B cell (primary cell): ENCODE measurements around the gene TRIM61. TPM values are rescaled to one million over a fixed set of nuclear protein-coding genes. Genes with fewer than 3 reads are reported as not detected.

Experiments used
- ATAC-seq: fragments of 200-7000 bp; cut with Tn5 transposase; one replicate; pipeline ENCODE4 v1.10.0; 2021; ENCODE audit warnings: low read depth, mild to moderate bottlenecking, moderate number of reproducible peaks, moderate library complexity
- CTCF ChIA-PET: fragments of 350-600 bp; sonication (Branson Sonifier 250); formaldehyde crosslinking; loops from one replicate; lab custom pipeline; 2021; ENCODE audit warnings: antibody characterized with exemption, inconsistent platforms; lab: Charles Lee
- POLR2A ChIA-PET: fragments of 350-600 bp; sonication (Branson Sonifier 250); formaldehyde crosslinking; loops from one replicate; lab custom pipeline; 2021; ENCODE audit warnings: antibody characterized with exemption; lab: Charles Lee
- DNase-seq: peaks from one replicate; pipeline ENCODE4 v3.0.0; 2013
- H2AFZ ChIP-seq: 2 replicates; pipeline ENCODE4 v1.6.1; 2012; ENCODE audit warnings: mild to moderate bottlenecking, low read depth, low read length; ENCODE audit not compliant: insufficient read depth, poor library complexity, severe bottlenecking
- H3K27ac ChIP-seq, 2 donors: 1 replicate in 1 of 2; 2 replicates in 1 of 2; pipeline ENCODE4 v1.5.1; 2012 to 2013; ENCODE audit warnings: low read length in 2 of 2, mild to moderate bottlenecking in 2 of 2, moderate library complexity in 1 of 2
- H3K27me3 ChIP-seq, 4 experiments: fragments of 200-600 bp in 1 of 4; sonication (generic) in 1 of 4; replicated peaks in 1 of 4; 1 replicate in 2 of 4; 2 replicates in 2 of 4; pipeline versions ENCODE4 v1.6.1 to v1.7.0; 2013 to 2016; ENCODE audit warnings: low read length in 3 of 4, mild to moderate bottlenecking in 2 of 4, mixed read lengths in 1 of 4, moderate library complexity in 1 of 4; ENCODE audit not compliant: insufficient read depth in 4 of 4, control insufficient read depth in 3 of 4; ENCODE audit errors: control extremely low read depth in 1 of 4
- H3K36me3 ChIP-seq, 2 experiments: replicated peaks in 1 of 2; 1 replicate in 1 of 2; 2 replicates in 1 of 2; pipeline versions ENCODE4 v1.6.1 to v1.7.1; 2013; ENCODE audit warnings: low read length in 1 of 2; ENCODE audit not compliant: insufficient read depth in 2 of 2, control insufficient read depth in 1 of 2; ENCODE audit errors: control extremely low read depth in 1 of 2, extremely low read depth in 1 of 2
- H3K4me1 ChIP-seq, 2 donors: fragments of 200-600 bp in 1 of 2; sonication (generic) in 1 of 2; 1 replicate in 1 of 2; 2 replicates in 1 of 2; pipeline versions ENCODE4 v1.5.1 to v1.6.1; 2013 to 2017; ENCODE audit warnings: low read length in 2 of 2; ENCODE audit not compliant: control insufficient read depth in 2 of 2, insufficient read depth in 2 of 2
- H3K4me2 ChIP-seq: replicated peaks from 2 replicates; pipeline ENCODE3; 2012; ENCODE audit warnings: mild to moderate bottlenecking, low read depth, low read length; ENCODE audit not compliant: poor library complexity, severe bottlenecking
- H3K4me3 ChIP-seq, 5 experiments: fragments of 200-600 bp in 1 of 5; sonication (generic) in 1 of 5; 1 replicate in 3 of 5; 2 replicates in 2 of 5; pipeline versions ENCODE4 v1.5.1 to v1.7.0; 2011 to 2016; ENCODE audit warnings: low read length in 4 of 5, mild to moderate bottlenecking in 4 of 5, low read depth in 2 of 5, control low read depth in 1 of 5, moderate library complexity in 1 of 5; ENCODE audit not compliant: insufficient read depth in 1 of 5; ENCODE audit errors: control extremely low read depth in 1 of 5, extremely low read depth in 1 of 5
- H3K79me2 ChIP-seq: fragments of 200-600 bp; sonication (generic); one replicate; pipeline ENCODE4 v1.6.0; 2016; ENCODE audit warnings: low read length; ENCODE audit not compliant: control insufficient read depth, insufficient read depth
- H3K9ac ChIP-seq: fragments of 200-600 bp; sonication (generic); 2 replicates; pipeline ENCODE4 v1.6.1; 2017; ENCODE audit warnings: mild to moderate bottlenecking, low read length, moderate library complexity
- H3K9me3 ChIP-seq, 3 donors: one replicate each; pipeline versions ENCODE4 v1.6.1 to v1.7.1; 2013; ENCODE audit warnings: low read length in 2 of 3; ENCODE audit not compliant: control insufficient read depth in 2 of 3, insufficient read depth in 1 of 3; ENCODE audit errors: control extremely low read depth in 1 of 3
- H4K20me1 ChIP-seq: 2 replicates; pipeline ENCODE4 v1.6.0; 2012; ENCODE audit warnings: mild to moderate bottlenecking, low read length; ENCODE audit not compliant: insufficient read depth, control insufficient read depth, poor library complexity, severe bottlenecking
- H3K27ac Mint-ChIP-seq: one replicate; pipeline ENCODE4 v1.8.0; 2021; ENCODE audit warnings: mixed read lengths
- H3K27me3 Mint-ChIP-seq: one replicate; pipeline ENCODE4 v1.8.0; 2021; ENCODE audit warnings: mixed read lengths
- H3K4me1 Mint-ChIP-seq: one replicate; pipeline ENCODE4 v1.8.0; 2021; ENCODE audit warnings: mixed read lengths
- H3K4me3 Mint-ChIP-seq: one replicate; pipeline ENCODE4 v1.8.0; 2021; ENCODE audit warnings: mixed read lengths
- H3K9me3 Mint-ChIP-seq: one replicate; pipeline ENCODE4 v1.8.0; 2022; ENCODE audit warnings: mixed read lengths; ENCODE audit not compliant: insufficient read depth
- CTCF ChIP-seq: fragments of 200-600 bp; IDR thresholded peaks from one replicate; pipeline ENCODE4 v1.8.0; 2022; ENCODE audit warnings: antibody characterized with exemption, mild to moderate bottlenecking
- EZH2 ChIP-seq: IDR thresholded peaks from 2 replicates; pipeline ENCODE4 v1.6.1; 2012; ENCODE audit warnings: borderline replicate concordance, low read depth, mild to moderate bottlenecking, moderate library complexity, low read length; ENCODE audit not compliant: insufficient read depth, poor library complexity, severe bottlenecking
- WGBS: methylation state at CpG from one replicate; pipeline ENCODE4 v1.1.5; 2013; ENCODE audit warnings: missing lambda C conversion rate; ENCODE audit not compliant: insufficient coverage; 5-methylcytosine and 5-hydroxymethylcytosine counted together
- intact Hi-C: fragments of 100-400 bp; cut with micrococcal nuclease; formaldehyde crosslinking; loops from one replicate; pipeline ENCODE4 v1.10.0; 2022
- polyA plus RNA-seq: library from polyadenylated mRNA; depleted of rRNA; stranded (reverse); fragments of >200 nt; gene quantifications from 2 replicates; pipeline ENCODE4 v1.2.3, GENCODE V29; 2012
- total RNA-seq, 2 donors: library from RNA; stranded (reverse); fragments of 120-200 nt in 1 of 2; gene quantifications; 1 replicate in 1 of 2; 2 replicates in 1 of 2; pipeline versions ENCODE4 v1.2.3 to v1.2.4, GENCODE V29; 2013 to 2022

Gene TRIM61
- total and polyA plus RNA-seq, 2 donors (not counting 1 experiment from before 2014, with no cell fraction given) = 0.16 to 2.2 TPM

GRCh38 chr4:164956766-164957643 is 20.5 kb downstream of the TRIM61 start:
- peak overlapping the region; percentile 74 for H3K9ac ChIP-seq
- H3K79me2 ChIP-seq = no peaks in the 10 kb centered on the region
- no peaks in the 10 kb centered on the region for H4K20me1 ChIP-seq
- peaks cover 0 to 15% (median 0%) of the 10 kb centered on the region in 3 donors for H3K9me3 ChIP-seq
- 14% methylated on average over 43 of the region's 46 CpGs for WGBS
- H3K4me3 ChIP-seq = peak overlapping the region; percentile 38 to 81 (median 68)
- intact Hi-C loops = loop anchor here (1.0 to 2.0 kb wide), 2 partner anchors 20 to 156 kb away; partner anchors contain the start of genes TMEM192 and TRIM61
- Mint-ChIP-seq H3K4me3 (peak overlapping the region; percentile 97), H3K4me1 (peaks cover 18% of the 10 kb centered on the region), H3K27ac (peak overlapping the region; percentile 88), H3K9me3 (peaks cover 4% of the 10 kb centered on the region), H3K27me3 (peaks cover 8% of the 10 kb centered on the region)
- DNase-seq (peak; percentile 82), ATAC-seq (peak; percentile 100)
- H3K36me3 ChIP-seq = peaks cover 0 to 3% of the 10 kb centered on the region in 2 experiments
- CTCF ChIA-PET = no interaction called here
- peak overlapping the region; percentile 89 for H3K4me2 ChIP-seq
- peak overlapping the region in 1 of 2 donors; percentile 56 for H3K27ac ChIP-seq
- peaks cover 8 to 14% of the 10 kb centered on the region in 2 donors for H3K4me1 ChIP-seq
- POLR2A ChIA-PET = interaction anchor here (0.6 to 0.9 kb wide), 2 partner anchors 150 to 156 kb away, joined by 3 to 4 read pairs; no protein-coding TSS in a partner anchor
- TF ChIP-seq CTCF = no peak
- no peak for TF ChIP-seq EZH2
- peaks cover 0 to 5% (median 2%) of the 10 kb centered on the region in 4 experiments for H3K27me3 ChIP-seq
- peak overlapping the region; percentile 94 for H2AFZ ChIP-seq
